ENCODE measurements around the gene DAP.

GRCh38 chr5:10711562-10711961 is 49.5 kb downstream of the DAP start:
- TF ChIP-seq CTCF (conservative IDR thresholded peaks at IDR 0.05; ENCODE audit: low read depth in 2 of 2), result no peak
- no peak for TF ChIP-seq REST (IDR thresholded peaks at IDR 0.05; ENCODE audit: unreplicated experiment)
- TF ChIP-seq EZH2phosphoT487 (IDR thresholded peaks at IDR 0.05; ENCODE audit: unreplicated experiment), result no peak
- TF ChIP-seq EZH2 (IDR thresholded peaks at IDR 0.05; ENCODE audit: low read depth, unreplicated experiment), result no peak
- no peak for TF ChIP-seq JUNB (IDR thresholded peaks at IDR 0.05; ENCODE audit: unreplicated experiment)
- TF ChIP-seq ZNF331 (CRISPR knock-in tag; IDR thresholded peaks at IDR 0.05; ENCODE audit: low read depth), result no peak
- no peak for TF ChIP-seq CREB1 (CRISPR knock-in tag; IDR thresholded peaks at IDR 0.05; ENCODE audit: low read depth)
- TF ChIP-seq POLR2AphosphoS5 (IDR thresholded peaks at IDR 0.05; ENCODE audit: low read depth), result no peak
- TF ChIP-seq, protein P1, sequence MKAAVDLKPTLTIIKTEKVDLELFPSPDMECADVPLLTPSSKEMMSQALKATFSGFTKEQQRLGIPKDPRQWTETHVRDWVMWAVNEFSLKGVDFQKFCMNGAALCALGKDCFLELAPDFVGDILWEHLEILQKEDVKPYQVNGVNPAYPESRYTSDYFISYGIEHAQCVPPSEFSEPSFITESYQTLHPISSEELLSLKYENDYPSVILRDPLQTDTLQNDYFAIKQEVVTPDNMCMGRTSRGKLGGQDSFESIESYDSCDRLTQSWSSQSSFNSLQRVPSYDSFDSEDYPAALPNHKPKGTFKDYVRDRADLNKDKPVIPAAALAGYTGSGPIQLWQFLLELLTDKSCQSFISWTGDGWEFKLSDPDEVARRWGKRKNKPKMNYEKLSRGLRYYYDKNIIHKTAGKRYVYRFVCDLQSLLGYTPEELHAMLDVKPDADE (IDR thresholded peaks at IDR 0.05), result no peak
- TF ChIP-seq NANOG (IDR thresholded peaks at IDR 0.05; ENCODE audit: borderline replicate concordance), result no peak
- TF ChIP-seq ZNF114 (CRISPR knock-in tag; IDR thresholded peaks at IDR 0.05), result no peak
- TF ChIP-seq STAT1 (IDR thresholded peaks at IDR 0.05; ENCODE audit: unreplicated experiment), result no peak
- TF ChIP-seq, protein P2, sequence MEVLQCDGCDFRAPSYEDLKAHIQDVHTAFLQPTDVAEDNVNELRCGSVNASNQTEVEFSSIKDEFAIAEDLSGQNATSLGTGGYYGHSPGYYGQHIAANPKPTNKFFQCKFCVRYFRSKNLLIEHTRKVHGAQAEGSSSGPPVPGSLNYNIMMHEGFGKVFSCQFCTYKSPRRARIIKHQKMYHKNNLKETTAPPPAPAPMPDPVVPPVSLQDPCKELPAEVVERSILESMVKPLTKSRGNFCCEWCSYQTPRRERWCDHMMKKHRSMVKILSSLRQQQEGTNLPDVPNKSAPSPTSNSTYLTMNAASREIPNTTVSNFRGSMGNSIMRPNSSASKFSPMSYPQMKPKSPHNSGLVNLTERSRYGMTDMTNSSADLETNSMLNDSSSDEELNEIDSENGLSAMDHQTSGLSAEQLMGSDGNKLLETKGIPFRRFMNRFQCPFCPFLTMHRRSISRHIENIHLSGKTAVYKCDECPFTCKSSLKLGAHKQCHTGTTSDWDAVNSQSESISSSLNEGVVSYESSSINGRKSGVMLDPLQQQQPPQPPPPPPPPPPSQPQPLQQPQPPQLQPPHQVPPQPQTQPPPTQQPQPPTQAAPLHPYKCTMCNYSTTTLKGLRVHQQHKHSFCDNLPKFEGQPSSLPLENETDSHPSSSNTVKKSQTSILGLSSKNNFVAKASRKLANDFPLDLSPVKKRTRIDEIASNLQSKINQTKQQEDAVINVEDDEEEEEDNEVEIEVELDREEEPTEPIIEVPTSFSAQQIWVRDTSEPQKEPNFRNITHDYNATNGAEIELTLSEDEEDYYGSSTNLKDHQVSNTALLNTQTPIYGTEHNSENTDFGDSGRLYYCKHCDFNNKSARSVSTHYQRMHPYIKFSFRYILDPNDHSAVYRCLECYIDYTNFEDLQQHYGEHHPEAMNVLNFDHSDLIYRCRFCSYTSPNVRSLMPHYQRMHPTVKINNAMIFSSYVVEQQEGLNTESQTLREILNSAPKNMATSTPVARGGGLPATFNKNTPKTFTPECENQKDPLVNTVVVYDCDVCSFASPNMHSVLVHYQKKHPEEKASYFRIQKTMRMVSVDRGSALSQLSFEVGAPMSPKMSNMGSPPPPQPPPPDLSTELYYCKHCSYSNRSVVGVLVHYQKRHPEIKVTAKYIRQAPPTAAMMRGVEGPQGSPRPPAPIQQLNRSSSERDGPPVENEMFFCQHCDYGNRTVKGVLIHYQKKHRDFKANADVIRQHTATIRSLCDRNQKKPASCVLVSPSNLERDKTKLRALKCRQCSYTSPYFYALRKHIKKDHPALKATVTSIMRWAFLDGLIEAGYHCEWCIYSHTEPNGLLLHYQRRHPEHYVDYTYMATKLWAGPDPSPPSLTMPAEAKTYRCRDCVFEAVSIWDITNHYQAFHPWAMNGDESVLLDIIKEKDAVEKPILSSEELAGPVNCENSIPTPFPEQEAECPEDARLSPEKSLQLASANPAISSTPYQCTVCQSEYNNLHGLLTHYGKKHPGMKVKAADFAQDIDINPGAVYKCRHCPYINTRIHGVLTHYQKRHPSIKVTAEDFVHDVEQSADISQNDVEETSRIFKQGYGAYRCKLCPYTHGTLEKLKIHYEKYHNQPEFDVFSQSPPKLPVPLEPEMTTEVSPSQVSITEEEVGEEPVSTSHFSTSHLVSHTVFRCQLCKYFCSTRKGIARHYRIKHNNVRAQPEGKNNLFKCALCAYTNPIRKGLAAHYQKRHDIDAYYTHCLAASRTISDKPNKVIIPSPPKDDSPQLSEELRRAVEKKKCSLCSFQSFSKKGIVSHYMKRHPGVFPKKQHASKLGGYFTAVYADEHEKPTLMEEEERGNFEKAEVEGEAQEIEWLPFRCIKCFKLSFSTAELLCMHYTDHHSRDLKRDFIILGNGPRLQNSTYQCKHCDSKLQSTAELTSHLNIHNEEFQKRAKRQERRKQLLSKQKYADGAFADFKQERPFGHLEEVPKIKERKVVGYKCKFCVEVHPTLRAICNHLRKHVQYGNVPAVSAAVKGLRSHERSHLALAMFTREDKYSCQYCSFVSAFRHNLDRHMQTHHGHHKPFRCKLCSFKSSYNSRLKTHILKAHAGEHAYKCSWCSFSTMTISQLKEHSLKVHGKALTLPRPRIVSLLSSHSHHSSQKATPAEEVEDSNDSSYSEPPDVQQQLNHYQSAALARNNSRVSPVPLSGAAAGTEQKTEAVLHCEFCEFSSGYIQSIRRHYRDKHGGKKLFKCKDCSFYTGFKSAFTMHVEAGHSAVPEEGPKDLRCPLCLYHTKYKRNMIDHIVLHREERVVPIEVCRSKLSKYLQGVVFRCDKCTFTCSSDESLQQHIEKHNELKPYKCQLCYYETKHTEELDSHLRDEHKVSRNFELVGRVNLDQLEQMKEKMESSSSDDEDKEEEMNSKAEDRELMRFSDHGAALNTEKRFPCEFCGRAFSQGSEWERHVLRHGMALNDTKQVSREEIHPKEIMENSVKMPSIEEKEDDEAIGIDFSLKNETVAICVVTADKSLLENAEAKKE (CRISPR knock-in tag; IDR thresholded peaks at IDR 0.05), result no peak
